Activated CD4-positive, alpha-beta T cell treated with anti-CD3 and anti-CD28 coated beads, Interleukin-2, Interleukin-6, amounts not matched to agents 100 ng/mL and 50 ng/mL, durations not matched to agents 16 hours and 8 hours (primary cell): ENCODE results near the gene LUM.

Experiments
- DNase-seq: peaks from one replicate; pipeline ENCODE4 v3.0.0-alpha.2; 2020

The LUM gene

DNA sequence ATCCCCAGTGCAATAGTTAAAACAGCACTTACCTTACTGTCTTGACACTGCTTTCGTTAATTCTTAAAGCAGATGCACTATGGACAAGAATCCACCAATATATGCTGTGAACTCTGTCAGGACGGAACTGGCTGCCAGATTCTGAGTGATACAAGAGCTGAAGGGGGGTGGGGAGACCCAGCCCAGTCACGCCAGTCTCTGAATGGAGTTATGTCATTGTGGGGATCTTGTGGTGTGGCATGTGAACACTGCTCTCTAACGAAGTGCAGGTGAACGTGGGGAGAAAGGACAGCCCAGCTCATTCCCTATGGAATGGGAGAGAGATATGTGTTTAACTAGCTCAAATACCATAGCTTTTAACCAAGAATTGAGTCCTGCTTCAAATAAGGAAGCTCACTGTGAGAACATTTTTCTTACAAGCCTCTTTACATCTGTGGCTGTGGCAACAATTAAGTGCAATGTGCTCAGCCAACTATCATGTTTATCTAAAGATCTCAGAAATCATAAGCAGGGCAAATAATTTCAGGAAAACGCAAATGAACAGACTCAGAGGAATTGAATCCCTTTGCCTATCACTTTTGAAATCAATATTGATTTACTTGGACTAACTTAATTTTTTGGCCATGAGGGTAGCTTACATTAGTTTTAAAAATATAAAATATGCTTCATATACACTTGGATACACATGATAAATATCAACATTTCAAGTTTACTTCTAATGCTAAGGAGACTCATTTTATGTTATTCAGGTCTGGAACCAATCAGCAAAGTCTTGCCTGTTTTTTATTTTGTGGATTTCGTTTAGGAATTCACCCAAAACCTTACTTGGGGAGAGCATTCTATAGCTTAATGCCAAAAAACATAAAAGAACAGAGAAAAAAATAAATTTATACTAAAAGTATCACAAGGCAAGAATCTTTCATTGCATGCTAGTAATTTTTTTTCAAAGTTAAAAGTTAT lies at the start of gene LUM:
Gene LUM (minus strand): TSS at position 129 of the 960 bp plus-strand sequence. CDS start 2,515 bp downstream, outside the sequence.
- no peak for DNase-seq

GRCh38 chr12:91161009-91161408 lies 49.7 kb upstream of the LUM start:
- DNase-seq = no peak

DNA sequence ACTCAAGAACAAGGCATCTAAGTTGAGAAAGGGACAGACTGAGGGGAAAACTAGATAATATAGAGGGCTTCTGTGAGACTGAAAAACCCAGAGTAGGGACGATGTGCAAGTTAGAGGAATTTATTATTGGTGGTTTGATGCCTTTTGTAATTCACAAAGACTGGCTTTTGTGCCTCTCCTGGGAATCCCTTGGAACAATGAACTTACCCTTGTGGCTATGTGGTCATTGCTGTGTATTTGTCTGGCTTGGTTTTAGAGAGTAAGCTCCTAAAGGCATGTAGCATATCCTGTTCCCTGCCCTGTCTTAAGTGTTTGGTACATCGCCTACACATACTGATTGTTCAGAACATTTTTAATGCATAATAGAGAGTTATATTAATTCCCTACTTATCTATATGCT lies 44.7 kb upstream of the LUM start:
- no peak for DNase-seq

DNA sequence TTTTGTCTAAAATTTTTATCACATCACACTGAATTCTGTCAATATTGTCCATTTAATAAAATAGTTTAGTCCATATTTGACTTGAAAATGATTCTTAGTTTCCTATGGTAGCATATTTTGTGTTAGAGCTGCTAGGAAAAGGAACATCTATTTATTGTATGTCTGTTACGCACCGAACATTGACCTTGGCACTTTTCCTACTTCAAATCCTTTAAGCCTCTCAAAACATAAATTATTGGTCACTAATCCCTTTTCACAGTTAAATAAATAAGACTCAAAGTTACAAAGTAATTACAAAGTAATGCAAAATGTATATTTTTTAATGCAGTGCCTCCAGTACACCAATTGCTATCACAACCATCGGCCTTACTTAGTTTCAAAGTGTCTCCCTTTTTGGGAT lies 42.8 kb upstream of the LUM start:
- no peak for DNase-seq

GRCh38 chr12:91144053-91144452 lies 32.8 kb upstream of the LUM start:
- no peak for DNase-seq

- no peak for DNase-seq
These were observed 31.9 kb upstream of the LUM start for GRCh38 chr12:91143206-91143605.

GRCh38 chr12:91142221-91142631 lies 30.9 kb upstream of the LUM start:
- no peak for DNase-seq

GRCh38 chr12:91140026-91140931 lies 29.0 kb upstream of the LUM start:
- no peak for DNase-seq

- no peak for DNase-seq
These were observed 28.0 kb upstream of the LUM start for GRCh38 chr12:91139286-91139685.

GRCh38 chr12:91138337-91138920 lies 27.1 kb upstream of the LUM start:
- DNase-seq = no peak

- DNase-seq = no peak
These were observed 22.6 kb upstream of the LUM start for GRCh38 chr12:91133871-91134270.

- DNase-seq = no peak
These were observed 18.5 kb upstream of the LUM start for GRCh38 chr12:91129662-91130362.

DNA sequence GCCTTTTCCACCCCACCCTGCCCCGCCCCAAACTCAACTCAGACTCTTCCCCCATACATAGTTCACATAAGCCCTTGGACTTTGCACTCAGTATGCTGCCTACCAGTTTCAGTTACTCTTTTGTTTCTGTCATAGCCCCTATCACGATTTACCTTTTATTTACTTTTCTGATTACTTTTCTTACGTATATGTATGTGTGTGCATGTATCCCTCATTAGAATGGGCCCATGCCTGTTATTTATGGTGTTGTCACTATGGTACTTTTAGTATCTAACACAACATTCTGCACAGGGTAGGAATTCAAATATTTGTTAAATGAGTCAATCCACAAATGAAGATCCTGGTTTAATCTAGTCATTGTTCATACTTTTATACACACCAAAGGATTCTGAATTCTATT lies 16.5 kb upstream of the LUM start:
- DNase-seq = no peak

DNA sequence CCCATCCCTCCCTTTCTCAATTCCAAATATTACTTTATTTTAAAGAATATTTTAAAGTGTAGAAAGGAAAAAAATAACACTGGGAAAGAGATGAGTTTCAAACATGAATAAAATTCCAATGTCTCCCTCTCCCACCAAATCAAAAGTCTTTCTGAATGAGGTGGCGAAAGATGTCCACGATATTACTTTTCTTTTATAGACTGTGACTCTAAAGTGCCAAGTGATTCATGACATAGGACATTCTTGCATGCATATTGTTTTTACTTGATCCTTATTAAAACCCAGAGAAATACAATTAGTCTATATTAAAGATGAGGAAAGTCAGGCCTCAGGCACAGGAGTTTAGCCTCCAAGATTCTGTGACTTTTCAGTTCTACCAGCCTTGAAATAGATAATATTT lies 16.0 kb upstream of the LUM start:
- DNase-seq = no peak

GRCh38 chr12:91126516-91126915 lies 15.2 kb upstream of the LUM start:
- DNase-seq = no peak

- DNase-seq = no peak
These were observed 12.1 kb upstream of the LUM start for GRCh38 chr12:91123236-91123916.

- DNase-seq = no peak
These were observed 9.5 kb upstream of the LUM start for GRCh38 chr12:91120781-91121180.

- no peak for DNase-seq
These were observed 7.8 kb upstream of the LUM start for GRCh38 chr12:91119089-91119488.

- DNase-seq = no peak
These were observed 2.3 kb upstream of the LUM start for GRCh38 chr12:91113621-91114020.

- DNase-seq = no peak
These were observed 876 bp downstream of the LUM start for GRCh38 chr12:91110311-91110924.

GRCh38 chr12:91109581-91110310 lies 1.5 kb downstream of the LUM start:
- no peak for DNase-seq
